HuH-7.5 (cell line): ENCODE results near the gene SLC7A4.
"Not testable (repeated sequence)": the region's sequence is repeated elsewhere in the genome, so short reads cannot be mapped to it uniquely, and the experiment has no call there.

Source experiments
- DNase-seq: peaks from one replicate; pipeline ENCODE4 v3.0.0; 2011; ENCODE audit warnings: low spot score

Gene SLC7A4, protein sequence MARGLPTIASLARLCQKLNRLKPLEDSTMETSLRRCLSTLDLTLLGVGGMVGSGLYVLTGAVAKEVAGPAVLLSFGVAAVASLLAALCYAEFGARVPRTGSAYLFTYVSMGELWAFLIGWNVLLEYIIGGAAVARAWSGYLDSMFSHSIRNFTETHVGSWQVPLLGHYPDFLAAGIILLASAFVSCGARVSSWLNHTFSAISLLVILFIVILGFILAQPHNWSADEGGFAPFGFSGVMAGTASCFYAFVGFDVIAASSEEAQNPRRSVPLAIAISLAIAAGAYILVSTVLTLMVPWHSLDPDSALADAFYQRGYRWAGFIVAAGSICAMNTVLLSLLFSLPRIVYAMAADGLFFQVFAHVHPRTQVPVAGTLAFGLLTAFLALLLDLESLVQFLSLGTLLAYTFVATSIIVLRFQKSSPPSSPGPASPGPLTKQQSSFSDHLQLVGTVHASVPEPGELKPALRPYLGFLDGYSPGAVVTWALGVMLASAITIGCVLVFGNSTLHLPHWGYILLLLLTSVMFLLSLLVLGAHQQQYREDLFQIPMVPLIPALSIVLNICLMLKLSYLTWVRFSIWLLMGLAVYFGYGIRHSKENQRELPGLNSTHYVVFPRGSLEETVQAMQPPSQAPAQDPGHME

DNA sequence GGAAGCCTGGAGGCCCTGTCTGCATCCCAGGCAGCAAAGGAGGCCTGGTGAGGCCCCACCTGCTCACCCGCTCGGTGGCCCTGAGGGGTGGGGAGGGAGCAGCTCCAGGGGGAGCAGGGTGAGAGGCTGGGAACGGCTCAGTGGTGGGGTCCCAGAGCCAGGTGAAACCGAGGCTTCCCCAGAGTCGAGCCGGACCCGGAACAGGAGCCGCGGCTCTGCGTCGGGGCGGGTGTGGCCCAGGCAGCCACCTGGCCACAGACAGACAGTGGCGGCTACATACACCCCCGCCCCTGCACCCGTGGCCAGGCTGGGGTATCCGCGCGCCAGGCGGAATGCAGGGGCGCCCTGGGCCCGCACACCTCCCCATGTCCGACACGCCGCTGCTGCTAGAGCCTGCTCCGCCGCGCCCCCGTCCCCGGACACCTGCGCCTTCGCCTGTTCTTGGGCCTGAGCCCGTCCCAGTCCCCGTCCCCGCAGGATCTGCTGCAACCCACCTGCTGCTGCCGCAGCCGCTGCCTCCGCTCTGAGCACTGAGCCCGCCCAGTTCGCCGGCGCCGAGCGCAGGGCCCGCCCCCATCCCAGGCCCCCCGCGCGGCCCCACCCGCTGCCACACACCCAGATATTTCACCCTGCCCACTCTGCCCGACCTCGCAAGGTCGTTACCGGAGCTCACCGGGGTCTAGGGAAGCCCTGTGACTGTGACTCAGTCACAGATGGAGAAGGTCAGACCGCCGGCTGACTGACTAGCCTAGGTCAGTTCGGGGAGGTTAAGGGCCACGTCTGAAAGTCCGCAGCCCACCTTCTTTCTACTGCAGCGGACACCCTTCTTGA, at the start of gene SLC7A4:
TSS of gene SLC7A4 (minus strand) at position 525 of the 831 bp plus-strand sequence. CDS start 749 bp downstream, outside the sequence.
- DNase-seq, result no peak

DNA sequence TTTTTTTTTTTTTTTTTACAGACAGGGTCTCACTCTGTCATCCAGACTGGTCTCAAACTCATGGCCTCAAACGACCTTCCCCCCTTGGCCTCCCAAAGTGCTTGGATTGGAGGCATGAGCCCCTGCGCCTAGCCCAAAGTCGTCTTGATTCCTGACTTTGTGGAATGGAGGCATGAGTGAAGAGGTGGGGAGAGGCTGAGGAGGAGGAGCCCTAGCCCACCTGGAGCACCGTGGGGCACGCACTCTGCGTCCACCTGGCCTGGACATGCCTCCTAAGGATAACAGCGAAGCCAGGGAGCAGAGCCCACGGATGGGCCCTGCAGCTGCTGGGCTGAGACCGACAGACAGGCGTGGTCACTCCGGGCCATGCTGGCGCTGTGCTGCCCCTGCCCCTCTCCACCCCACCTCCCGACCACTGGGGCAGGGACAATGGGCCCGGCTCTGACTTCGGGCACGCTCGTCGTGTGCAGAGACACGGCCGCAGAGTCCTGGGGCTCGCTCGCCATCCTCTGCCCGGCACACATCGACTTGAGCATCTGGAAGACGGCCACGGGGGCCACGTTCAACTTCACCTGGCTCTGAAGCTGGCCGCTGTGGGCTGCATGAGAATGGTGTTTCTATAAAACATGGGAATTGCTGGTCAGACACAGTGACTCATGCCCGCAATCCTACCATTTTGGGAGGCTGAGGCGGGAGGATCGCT, 48.2 kb upstream of the SLC7A4 start:
- DNase-seq, result no peak

DNA sequence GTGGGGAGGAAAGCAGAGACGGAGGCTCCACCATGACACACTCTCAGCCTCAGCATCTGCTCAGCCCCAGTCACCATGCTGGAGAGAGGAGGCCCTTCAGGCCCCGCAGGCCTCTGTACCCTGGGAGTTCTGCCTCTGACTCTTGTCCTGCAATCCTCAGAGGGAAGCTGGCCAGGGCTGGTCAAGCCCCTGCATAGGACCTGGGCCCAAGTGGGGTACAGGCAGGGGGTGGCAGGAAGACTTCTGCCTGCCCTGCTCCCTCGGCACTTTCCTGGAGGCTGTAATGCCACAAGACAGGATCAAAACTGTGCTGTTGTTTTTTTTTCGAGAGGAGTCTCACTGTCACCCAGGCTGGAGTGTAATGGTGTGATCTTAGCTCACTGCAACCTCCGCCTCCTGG, 47.1 kb upstream of the SLC7A4 start:
- DNase-seq, result no peak

DNA sequence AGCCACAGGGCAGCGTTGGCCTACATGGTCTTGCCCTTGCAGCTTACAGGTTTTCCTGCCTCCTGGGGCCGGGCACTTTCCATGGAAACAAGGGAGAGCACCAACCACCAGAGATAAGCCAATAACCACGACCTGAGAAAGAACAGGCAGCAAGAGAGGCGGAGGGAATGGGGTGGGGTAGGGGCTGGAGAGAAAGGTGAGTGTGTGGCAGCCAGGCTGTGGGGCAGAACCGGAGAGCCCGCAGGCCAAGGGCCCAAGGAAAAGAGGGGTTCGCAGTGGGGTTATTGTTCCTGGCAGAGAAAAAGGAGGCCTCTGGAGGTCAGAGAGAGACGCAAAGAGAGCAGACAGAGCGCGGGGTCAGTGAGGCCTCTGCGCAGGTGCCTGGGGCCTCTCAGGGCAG, 46.6 kb upstream of the SLC7A4 start:
- DNase-seq, result no peak

DNA sequence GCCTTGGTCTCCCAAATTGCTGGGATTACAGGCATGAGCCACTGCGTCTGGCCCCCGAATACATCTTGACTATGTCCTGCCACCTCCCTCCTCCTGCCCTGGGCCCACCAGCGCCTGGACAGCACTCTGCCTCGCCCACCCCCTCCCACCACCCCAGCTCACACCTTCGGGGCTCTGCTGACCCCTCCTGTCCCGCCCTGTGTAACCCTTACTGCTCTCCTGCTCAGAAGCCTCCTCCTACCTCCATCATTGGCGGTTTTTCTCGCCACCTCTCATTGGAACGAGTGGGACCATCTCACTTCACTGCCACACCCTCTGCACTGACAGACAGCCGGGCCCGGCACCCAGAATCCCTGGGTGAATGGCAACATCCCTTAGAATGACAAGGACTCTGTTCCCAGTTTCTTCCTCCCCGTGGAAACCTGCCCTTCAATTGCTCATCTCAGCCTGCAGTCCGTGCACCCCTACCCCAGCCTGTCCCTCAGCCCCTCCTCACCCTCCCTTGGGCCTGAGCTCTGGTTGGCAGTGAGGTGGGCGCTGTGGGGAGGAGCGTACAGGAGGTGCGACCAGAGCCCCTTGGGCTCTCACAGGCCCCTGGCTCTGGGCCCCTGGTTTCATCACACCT, 45.6 kb upstream of the SLC7A4 start:
- no peak for DNase-seq

DNA sequence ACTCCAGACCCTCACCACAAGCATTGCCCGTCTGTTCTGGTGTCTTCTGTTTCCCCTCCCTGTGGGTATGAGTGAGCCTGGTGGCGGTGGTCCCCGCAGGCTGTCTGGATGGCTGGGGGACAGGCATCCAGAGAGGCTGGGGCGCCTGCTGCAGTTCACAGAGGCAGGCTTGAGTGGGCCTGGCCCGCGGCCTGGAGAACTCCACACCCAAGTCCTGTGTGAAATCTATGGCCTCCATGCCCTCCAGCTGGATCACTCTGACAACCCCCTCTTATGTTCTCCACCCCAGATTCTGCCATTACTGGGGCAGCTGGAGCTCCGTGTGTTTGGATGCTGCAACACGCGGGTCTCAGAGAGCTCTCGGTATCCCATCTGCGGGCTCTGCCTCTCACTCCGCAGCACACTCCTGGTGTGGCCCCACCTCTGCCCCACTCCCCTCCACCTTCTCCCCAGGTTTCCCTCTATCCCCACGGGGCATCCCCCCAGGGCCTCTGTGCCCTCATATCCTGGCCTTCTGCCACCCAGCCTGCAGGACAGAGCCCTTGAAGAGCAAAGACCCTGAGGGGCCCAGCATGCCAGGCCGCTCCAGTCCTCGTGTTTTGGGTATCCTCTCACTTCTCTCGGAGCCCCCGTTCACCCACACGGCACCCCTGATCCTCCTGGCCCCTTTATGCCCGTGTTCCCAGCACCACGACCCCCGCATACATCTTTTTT, 44.7 kb upstream of the SLC7A4 start:
- DNase-seq, result no peak

DNA sequence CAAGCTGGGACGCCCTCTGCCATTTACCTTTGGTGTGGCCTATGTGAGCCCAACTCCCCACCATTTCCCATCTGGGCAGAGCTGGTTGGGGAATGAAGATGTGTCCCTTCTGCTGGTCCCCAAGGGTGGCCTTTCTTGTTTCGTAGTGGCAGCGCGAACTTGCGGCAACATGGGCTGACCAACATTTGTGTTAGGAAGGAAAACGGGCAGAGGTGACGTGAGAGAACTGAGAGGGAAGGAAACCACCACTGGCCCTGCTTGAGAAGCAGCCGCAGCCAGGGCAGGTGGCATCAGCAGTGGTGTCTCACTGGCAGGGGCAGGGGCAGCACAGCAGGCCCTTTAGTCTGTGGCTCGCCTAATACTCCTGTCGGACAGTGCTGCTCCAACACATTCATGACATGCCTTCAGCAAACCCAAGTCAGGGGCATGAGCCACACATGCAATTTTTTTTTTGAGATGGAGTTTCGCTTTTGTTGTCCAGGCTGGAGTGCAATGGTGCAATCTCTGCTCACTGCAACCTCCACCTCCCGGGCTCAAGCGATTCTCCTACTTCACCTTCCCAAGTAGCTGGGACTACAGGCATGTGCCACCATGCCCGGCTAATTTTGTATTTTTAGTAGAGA, 43.3 kb upstream of the SLC7A4 start:
- no peak for DNase-seq

DNA sequence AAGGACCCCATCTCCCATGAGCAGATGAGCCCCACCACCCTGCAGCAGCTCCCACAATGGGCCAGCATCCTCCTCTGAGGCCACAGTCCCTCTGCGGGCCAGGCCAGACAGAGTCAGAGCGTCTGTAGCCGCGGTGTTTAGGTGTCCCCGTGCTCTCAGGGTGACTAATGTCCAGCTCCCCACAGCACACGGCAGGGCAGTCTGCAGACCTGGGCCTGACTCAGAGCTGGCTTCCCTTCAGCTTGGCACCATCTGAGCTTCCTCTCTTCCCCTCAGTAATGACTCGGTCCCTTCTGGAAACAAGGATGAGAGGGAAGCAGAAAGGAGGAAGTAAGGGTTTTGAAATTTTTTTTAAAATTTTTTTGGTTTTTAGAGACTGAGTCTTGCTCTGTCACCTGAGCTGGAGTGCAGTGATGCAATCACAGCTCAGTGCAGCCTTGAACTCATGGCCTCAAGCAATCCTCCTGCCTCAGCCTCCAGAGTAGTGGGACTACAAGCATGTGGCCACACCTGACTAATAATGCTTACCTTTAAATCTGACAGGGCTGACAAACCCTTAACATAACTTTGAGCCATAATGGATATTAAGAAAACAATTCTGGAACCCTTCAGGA, 41.8 kb upstream of the SLC7A4 start:
- DNase-seq, result no peak

DNA sequence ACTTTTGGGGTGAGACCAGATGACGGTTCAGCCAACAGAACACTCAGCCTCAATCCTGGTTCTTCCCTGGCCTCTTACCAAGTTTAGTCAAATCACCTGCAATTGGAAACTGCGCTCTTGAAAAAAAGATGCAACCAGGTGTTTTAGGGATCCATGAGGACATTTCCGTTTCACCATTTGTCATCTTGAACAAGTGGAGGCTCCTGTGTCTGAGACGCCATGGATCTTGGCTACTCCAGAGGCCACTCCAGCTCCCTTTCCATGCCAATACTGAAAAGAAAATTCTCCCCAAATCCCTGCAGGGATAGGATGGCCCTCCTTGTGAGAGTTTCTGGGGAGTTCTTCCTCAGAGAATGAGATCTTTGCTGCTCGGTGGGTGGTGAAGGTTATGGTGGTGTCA, 41.1 kb upstream of the SLC7A4 start:
- DNase-seq, result no peak

DNA sequence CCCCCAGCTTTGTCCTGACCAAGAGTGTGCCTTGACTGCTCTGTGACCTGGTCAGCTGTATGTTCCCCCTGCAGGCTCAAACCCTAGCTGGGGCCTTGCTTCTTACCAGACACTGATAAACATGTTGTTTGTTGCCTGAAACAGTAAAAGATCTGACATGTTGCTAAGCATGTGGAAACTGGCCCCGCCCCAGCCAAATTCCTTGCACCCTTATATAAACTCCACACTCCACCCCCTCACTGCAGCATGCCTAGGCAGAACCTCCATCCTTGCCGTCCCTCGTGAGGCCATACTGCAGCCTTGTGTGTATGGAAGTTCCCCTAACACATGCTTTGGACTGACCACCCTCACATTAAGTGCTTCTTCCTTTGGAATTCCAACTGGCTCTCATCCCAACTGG, 40.7 kb upstream of the SLC7A4 start:
- DNase-seq, result no peak

DNA sequence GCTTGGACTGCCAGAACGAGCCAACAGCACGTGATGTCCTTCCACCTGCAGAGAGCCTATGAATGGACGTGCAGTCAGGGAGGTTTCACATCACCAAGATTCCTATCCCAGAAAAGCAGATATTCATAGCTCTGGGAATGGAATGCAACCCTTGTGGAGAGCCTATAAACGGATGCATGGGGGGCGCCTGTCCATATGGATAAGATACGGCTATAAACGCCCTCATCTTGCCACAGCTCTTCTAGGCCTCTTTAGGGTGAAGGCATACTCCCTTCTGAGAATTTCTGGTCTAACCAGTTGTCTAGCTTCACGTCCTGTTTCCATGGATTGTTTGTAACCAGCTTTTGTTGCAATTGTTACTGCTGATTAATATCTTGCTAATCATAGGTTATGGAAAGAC, 39.4 kb upstream of the SLC7A4 start:
- not testable (repeated sequence) for DNase-seq

DNA sequence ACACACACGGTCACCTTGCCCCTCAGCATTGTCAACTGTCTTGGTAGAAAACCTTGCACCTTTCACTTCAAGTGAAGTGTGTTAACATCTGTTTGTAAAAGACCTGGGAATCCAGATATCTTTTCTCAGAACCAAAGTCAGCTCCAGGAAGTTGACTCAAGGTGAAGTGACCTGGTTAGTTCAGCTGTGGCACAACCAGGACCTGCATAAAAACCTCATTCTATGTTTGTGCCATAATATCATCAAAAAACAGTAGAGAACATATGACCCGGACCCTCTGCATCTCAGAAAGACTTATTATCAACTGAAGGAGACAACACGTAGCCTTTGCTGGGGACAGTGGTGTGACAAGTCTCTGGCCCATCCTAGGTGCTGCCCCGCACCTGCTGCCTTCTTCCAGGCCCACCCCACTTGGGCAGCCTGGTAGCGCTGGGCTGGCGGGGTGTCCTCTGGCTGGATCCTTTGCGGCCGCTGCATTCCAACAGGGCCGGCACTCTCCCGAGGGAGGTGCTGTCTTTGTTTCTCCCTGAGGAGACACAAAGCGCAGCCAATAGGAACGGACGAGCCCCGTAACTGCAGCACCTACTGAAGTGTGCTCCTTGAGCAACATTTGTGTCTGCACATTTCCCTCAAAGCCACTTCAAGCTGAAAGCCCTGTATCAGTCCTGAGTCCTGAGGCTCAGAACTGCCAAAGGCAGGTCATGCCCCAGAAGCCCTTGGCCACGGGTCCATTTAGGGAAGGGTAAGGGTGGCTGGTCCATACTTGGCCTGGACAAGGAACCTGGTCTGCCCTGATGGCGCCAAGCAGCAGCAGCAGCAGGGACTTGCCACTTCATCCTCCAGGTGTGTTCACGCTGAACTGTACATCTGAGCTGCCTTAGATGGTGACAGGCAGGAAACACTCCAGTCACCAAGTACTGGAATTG, 38.6 kb upstream of the SLC7A4 start:
- DNase-seq, result no peak

DNA sequence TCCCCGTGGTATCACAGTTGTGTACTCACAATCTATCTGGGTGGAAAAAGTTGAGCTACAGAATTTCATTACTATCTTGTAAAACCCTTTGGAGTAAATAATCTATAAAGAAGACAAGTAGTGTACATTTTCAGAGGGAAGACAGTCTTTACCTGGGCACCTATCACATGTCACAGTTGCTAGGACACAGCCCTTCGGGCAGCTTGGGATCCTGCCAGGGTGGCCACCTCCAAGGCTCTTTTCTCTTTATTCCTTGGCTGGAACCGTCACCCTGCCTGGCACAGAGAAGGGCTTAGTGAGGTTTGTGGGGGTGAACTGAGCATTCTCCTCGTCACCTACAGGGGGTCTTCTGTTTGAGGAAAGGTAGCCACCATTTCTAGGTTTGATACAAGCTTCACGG, 37.0 kb upstream of the SLC7A4 start:
- DNase-seq, result no peak

DNA sequence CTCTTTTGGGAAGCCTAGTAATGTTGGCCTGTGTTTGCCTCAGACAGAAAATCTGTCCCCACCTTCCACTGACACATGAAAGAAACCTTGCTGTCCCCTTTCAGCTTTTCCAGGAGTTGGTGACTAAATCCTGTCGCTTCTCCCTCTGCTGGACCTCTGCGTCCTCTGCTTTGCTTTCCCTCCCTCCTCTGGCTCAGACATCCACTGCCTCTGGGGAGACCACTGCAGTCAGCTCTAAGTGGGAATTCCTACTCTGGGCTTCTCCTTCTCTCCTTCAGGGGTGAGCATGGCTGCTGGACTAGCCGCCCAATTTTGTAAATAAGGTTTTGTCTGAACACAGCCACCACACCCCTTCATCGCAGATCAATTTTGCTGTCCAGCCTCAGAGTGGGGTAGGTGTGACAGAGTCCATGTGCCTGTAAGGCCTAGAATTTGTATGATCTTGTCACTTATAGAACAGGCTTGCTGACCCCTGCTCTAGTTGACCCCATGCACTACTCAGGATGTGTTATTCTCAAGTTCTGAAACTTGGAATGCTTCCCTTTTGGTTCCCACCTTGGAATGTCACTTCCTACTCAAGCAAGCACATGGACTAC, 36.4 kb upstream of the SLC7A4 start:
- DNase-seq, result no peak

DNA sequence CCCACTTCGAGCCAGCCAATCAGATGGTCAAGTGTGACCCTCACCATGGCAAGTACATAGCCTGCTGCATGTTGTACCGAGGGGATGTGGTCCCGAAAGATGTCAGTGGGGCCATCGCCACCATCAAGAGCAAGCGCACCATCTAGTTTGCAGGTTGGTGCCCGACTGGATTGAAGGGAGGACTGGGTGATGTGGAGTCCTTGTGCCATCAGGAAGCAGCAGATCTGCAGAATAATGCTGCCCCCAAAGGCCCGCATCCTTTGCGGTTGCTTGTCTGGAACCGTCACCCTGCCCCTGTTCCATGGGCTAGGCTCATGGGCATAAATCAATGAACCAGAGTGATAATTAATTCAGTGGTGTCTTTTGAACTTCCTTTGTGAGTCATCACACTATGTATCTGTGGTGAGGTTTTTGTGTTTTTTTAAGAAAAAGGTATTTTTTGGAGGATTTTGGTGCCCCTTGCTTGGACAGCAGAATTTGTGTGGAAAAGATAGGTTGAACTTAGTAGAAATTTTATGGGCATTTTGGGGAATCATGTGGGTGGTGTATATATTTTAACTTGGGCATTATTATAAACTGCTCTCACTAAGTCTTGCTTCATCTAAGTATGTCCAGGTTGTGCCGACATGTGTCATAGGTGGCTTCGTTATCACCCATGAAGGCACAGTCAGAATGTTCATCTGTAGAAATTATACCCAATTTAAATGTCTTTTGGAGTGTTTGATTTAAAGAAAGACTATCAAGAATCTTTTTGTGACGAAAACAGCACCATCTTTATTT, 35.7 kb upstream of the SLC7A4 start:
- no peak for DNase-seq

DNA sequence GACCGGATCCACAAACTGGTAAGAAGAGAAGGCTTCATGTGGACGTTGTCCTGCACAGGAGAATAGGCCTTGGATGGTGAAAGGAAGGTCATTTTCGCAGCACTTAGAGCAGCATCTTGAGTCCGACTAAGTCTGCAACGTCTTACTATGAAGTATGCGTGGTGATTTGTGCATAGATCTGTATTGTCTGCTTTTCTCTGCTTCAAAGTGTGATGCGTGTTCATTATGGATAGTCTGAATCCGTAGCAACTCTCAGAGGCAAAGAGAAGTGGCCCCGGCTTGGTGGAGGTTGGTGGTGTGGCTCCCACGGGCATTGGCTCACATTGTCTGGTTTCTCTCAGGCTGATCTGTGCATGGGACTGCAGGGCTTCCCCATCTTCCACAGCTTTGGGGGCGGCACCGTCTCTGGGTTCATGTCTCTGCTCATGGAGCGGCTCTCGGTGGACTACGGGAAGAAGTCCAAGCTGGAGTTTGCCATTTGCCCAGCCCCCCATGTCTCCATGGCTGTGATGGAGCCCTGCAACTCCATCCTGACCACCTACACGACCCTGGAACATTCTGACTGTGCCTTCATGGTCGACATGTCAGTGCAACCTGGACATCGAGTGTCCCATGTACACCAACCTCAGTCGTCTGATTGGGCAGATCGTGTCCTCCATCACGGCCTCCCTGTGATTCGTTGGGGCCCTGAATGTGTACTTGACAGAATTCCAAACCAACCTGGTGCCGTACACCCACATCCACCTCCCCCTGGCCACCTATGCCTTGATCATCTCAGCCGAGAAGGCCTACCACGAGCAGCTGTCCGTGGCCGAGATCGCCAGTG, 34.9 kb upstream of the SLC7A4 start:
- DNase-seq, result no peak
